PC-9 (cell line): ENCODE measurements around the gene HELZ. TPM values are rescaled to one million over a fixed set of nuclear protein-coding genes. Genes with fewer than 3 reads are reported as not detected.
"Not testable (repeated sequence)": the region's sequence is repeated elsewhere in the genome, so short reads cannot be mapped to it uniquely, and the experiment has no call there.

Experiments
- BruUV-seq: library from RNA; stranded (reverse); fragments of 400-500 nt; replicated peaks from 2 replicates; lab custom pipeline; 2021; lab: Mats Ljungman, UMichigan
- CTCF ChIA-PET: fragments of 300-600 bp; sonication (Branson Sonifier 250); formaldehyde crosslinking; loops from one replicate; lab custom pipeline; 2022; ENCODE audit warnings: antibody characterized with exemption; lab: Charles Lee
- POLR2A ChIA-PET: fragments of 300-600 bp; sonication (Branson Sonifier 250); formaldehyde crosslinking; loops from one replicate; lab custom pipeline; 2022; ENCODE audit warnings: antibody characterized with exemption; ENCODE audit not compliant: unreplicated experiment; lab: Charles Lee
- DNase-seq, 2 experiments: peaks; one replicate each; pipeline versions ENCODE4 v3.0.0 to v3.0.0-alpha.2; 2015 to 2022; ENCODE audit warnings: mixed read lengths in 1 of 2
- H2AFZ ChIP-seq: fragments of 200-600 bp; sonication (generic); 2 replicates; pipeline ENCODE4 v1.8.1; 2017; ENCODE audit warnings: antibody characterized with exemption
- H3F3A ChIP-seq: fragments of 200-600 bp; sonication (generic); 2 replicates; pipeline ENCODE4 v1.8.1; 2017; ENCODE audit warnings: antibody characterized with exemption, mild to moderate bottlenecking, low read depth; ENCODE audit not compliant: insufficient read depth
- H3K27ac ChIP-seq: fragments of 200-600 bp; sonication (generic); 2 replicates; pipeline ENCODE4 v1.6.1; 2016; ENCODE audit warnings: mixed run types
- H3K27me3 ChIP-seq: fragments of 200-600 bp; sonication (generic); 2 replicates; pipeline ENCODE4 v1.6.1; 2016; ENCODE audit warnings: low read depth, mixed run types; ENCODE audit not compliant: insufficient read depth
- H3K36me3 ChIP-seq: fragments of 200-600 bp; sonication (generic); 2 replicates; pipeline ENCODE4 v1.6.1; 2016; ENCODE audit warnings: low read depth, mixed run types
- H3K4me1 ChIP-seq: fragments of 200-600 bp; sonication (generic); replicated peaks from 2 replicates; pipeline ENCODE4 v1.6.1; 2016; ENCODE audit warnings: mixed run types; ENCODE audit not compliant: insufficient read depth
- H3K4me2 ChIP-seq: fragments of 200-600 bp; sonication (generic); 2 replicates; pipeline ENCODE4 v1.6.1; 2017; ENCODE audit warnings: mixed run types
- H3K4me3 ChIP-seq: fragments of 200-600 bp; sonication (generic); 2 replicates; pipeline ENCODE4 v1.6.1; 2016; ENCODE audit warnings: mixed run types
- H3K79me2 ChIP-seq: fragments of 200-600 bp; sonication (generic); 2 replicates; pipeline ENCODE4 v1.6.1; 2017; ENCODE audit warnings: low read depth, mixed run types
- H3K9me2 ChIP-seq: fragments of 200-600 bp; sonication (generic); 2 replicates; pipeline ENCODE4 v1.8.1; 2017; ENCODE audit warnings: mild to moderate bottlenecking; ENCODE audit not compliant: insufficient read depth
- H3K9me3 ChIP-seq: fragments of 200-600 bp; sonication (generic); 2 replicates; pipeline ENCODE4 v1.8.1; 2016; ENCODE audit warnings: low read depth; ENCODE audit not compliant: insufficient read depth
- H4K20me1 ChIP-seq: fragments of 200-600 bp; sonication (generic); 2 replicates; pipeline ENCODE4 v1.8.1; 2017; ENCODE audit not compliant: insufficient read depth
- CTCF ChIP-seq: fragments of 200-600 bp; sonication (generic); conservative IDR thresholded peaks from 2 replicates; pipeline ENCODE4 v1.6.1; 2017; ENCODE audit warnings: mixed run types, antibody characterized with exemption, mild to moderate bottlenecking, moderate library complexity
- EZH2 ChIP-seq: fragments of 200-600 bp; sonication (generic); IDR thresholded peaks from 2 replicates; pipeline ENCODE4 v1.8.0; 2017; ENCODE audit warnings: antibody characterized with exemption, low read depth
- intact Hi-C: fragments of 100-400 bp; cut with micrococcal nuclease; formaldehyde crosslinking; loops from one replicate; pipeline ENCODE4 v1.10.0; 2022; ENCODE audit not compliant: unreplicated experiment
- total RNA-seq: library from RNA; stranded (reverse); gene quantifications from 2 replicates; pipeline ENCODE4 v1.2.3, GENCODE V29; 2021

The HELZ gene
- total RNA-seq, 1 experiment from 2014 or later, result 38.0 TPM

DNA sequence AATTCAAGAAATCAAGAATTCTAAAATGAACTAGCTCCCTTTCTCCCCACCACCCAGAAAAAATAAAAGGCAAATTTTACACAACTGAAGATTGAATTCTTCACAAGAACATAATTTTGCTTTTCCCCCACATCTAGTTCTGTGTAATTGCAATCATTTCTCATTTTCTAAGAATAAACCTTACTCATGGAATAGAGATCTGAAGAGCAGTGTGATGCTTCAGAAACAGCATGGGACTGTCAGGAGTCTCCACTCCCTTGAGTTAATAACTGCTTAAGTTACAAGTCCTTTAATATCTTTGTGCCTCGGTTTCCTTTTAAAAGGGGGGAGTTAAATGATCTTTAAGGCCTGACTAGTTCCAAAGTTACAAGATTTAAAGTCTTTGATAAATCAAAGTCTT lies 147.0 kb downstream of the HELZ start:
- intact Hi-C loops, result no loop called here
- no peaks in the 10 kb centered on the region; the same call in 1 of the 2 replicates for H3K36me3 ChIP-seq
- CTCF ChIA-PET, result no interaction called here
- H3K4me1 ChIP-seq, result no peaks in the 10 kb centered on the region
- POLR2A ChIA-PET, result no interaction called here
- no peaks in the 10 kb centered on the region for H3K9me2 ChIP-seq
- DNase-seq, result no peak
- TF ChIP-seq CTCF (no peak), EZH2 (no peak)
- no peak overlapping the region for H3K27ac ChIP-seq
- no peaks in the 10 kb centered on the region for H3K27me3 ChIP-seq
- no peaks in the 10 kb centered on the region for H3K9me3 ChIP-seq
- no peaks in the 10 kb centered on the region for H3K79me2 ChIP-seq
- no TSS peak for BruUV-seq
- H2AFZ ChIP-seq, result no peak overlapping the region
- no peak overlapping the region for H3K4me3 ChIP-seq
- no peak overlapping the region for H3K4me2 ChIP-seq
- H3F3A ChIP-seq, result no peaks in the 10 kb centered on the region
- no peaks in the 10 kb centered on the region for H4K20me1 ChIP-seq

DNA sequence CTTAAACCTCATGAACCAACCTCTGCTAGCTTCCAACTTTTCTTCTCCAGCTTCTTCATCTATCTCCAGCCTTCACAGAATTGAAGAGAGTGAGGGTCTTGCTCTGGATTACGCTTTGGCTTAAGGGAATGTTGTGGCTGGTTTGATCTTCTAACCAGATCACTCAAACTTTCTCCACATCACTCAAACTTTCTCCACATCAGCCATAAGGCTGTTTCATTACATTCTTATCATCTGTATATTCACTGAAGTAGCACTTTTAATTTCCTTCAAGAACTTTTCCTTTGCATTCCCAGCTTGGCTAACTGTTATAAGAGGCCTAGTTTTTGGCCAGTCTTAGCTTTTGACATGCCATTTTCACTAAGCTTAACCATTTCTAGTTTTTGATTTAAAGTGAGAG lies 148.4 kb downstream of the HELZ start:
- no peaks in the 10 kb centered on the region for H3K9me2 ChIP-seq
- ChIA-PET CTCF (no interaction called here), POLR2A (no interaction called here)
- H2AFZ ChIP-seq, result no peak overlapping the region
- TF ChIP-seq CTCF, result no peak
- no peak for TF ChIP-seq EZH2
- no peak overlapping the region for H3K27ac ChIP-seq
- no TSS peak for BruUV-seq
- no peaks in the 10 kb centered on the region for H3K27me3 ChIP-seq
- H3K4me2 ChIP-seq, result no peak overlapping the region
- no peaks in the 10 kb centered on the region; the same call in 1 of the 2 replicates for H3K36me3 ChIP-seq
- H3F3A ChIP-seq, result no peaks in the 10 kb centered on the region
- H3K9me3 ChIP-seq, result no peaks in the 10 kb centered on the region
- H4K20me1 ChIP-seq, result no peaks in the 10 kb centered on the region
- H3K79me2 ChIP-seq, result no peaks in the 10 kb centered on the region
- intact Hi-C loops, result no loop called here
- no peaks in the 10 kb centered on the region for H3K4me1 ChIP-seq
- H3K4me3 ChIP-seq, result no peak overlapping the region
- DNase-seq, result no peak

GRCh38 chr17:67095803-67096202 lies 149.2 kb downstream of the HELZ start:
- POLR2A ChIA-PET, result no interaction called here
- H3K27ac ChIP-seq, result no peak overlapping the region
- DNase-seq, result no peak
- H3K79me2 ChIP-seq, result no peaks in the 10 kb centered on the region
- H3K4me1 ChIP-seq, result no peaks in the 10 kb centered on the region
- no peaks in the 10 kb centered on the region for H3K36me3 ChIP-seq
- no peaks in the 10 kb centered on the region for H4K20me1 ChIP-seq
- no peaks in the 10 kb centered on the region for H3K27me3 ChIP-seq
- intact Hi-C loops, result no loop called here
- H3K9me2 ChIP-seq, result no peaks in the 10 kb centered on the region
- H3K9me3 ChIP-seq, result no peaks in the 10 kb centered on the region
- no peak overlapping the region for H3K4me3 ChIP-seq
- BruUV-seq, result no TSS peak
- H2AFZ ChIP-seq, result no peak overlapping the region
- CTCF ChIA-PET, result interaction anchor here (0.7 kb wide), 1 partner anchor 11 kb away, joined by 5 read pairs; no protein-coding TSS in a partner anchor
- TF ChIP-seq EZH2 (no peak), CTCF (no peak)
- H3F3A ChIP-seq, result no peaks in the 10 kb centered on the region
- no peak overlapping the region for H3K4me2 ChIP-seq

GRCh38 chr17:67095291-67095690 lies 149.7 kb downstream of the HELZ start:
- H3K36me3 ChIP-seq, H4K20me1 ChIP-seq, H3K9me2 ChIP-seq, H3K4me3 ChIP-seq, BruUV-seq, H3K4me1 ChIP-seq, H3K79me2 ChIP-seq, H3K27ac ChIP-seq, H3F3A ChIP-seq, POLR2A ChIA-PET, H3K27me3 ChIP-seq, DNase-seq, H2AFZ ChIP-seq, intact Hi-C loops, H3K9me3 ChIP-seq, H3K4me2 ChIP-seq: not testable (repeated sequence)
- CTCF ChIA-PET, result interaction anchor here (0.7 kb wide), 1 partner anchor 12 kb away, joined by 5 read pairs; no protein-coding TSS in a partner anchor
